IMR-90 (cell line): Measurements from ENCODE around the gene TPMT. TPM values are rescaled to one million over a fixed set of nuclear protein-coding genes. Genes with fewer than 3 reads are reported as not detected.

Source experiments
- ATAC-seq: fragments of 200-7000 bp; cut with Tn5 transposase; 2 replicates; pipeline ENCODE4 v1.9.1; 2020; ENCODE audit warnings: low read depth, mild to moderate bottlenecking, moderate library complexity
- BruUV-seq: library from RNA; stranded (reverse); fragments of 400-500 nt; replicated peaks from 2 replicates; lab custom pipeline; 2021; lab: Mats Ljungman, UMichigan
- CTCF ChIA-PET: fragments of 300-600 bp; formaldehyde crosslinking; extraction: SDS; loops from one replicate; lab custom pipeline; 2021; ENCODE audit warnings: antibody characterized with exemption; lab: Yijun Ruan, JAX
- POLR2A ChIA-PET: fragments of 300-600 bp; sonication (Branson Sonifier 250); formaldehyde crosslinking; loops from one replicate; lab custom pipeline; 2022; ENCODE audit warnings: antibody characterized with exemption; ENCODE audit not compliant: unreplicated experiment; lab: Charles Lee
- DNase-seq: peaks from one replicate; pipeline ENCODE4 v3.0.0; 2013
- H2AFZ ChIP-seq: replicated peaks from 2 replicates; pipeline ENCODE3; 2013; ENCODE audit warnings: low read length, mild to moderate bottlenecking; ENCODE audit not compliant: poor library complexity
- H2AK5ac ChIP-seq: 2 replicates; pipeline ENCODE4 v1.6.1; 2013; ENCODE audit warnings: low read depth, low read length, inconsistent platforms
- H2AK9ac ChIP-seq: replicated peaks from 2 replicates; pipeline ENCODE3; 2013; ENCODE audit warnings: mild to moderate bottlenecking, low read depth, low read length, moderate library complexity; ENCODE audit not compliant: poor library complexity
- H2BK120ac ChIP-seq: 2 replicates; pipeline ENCODE4 v1.6.1; 2013; ENCODE audit warnings: low read depth, low read length, inconsistent platforms
- H2BK15ac ChIP-seq: 3 replicates; pipeline ENCODE4 v1.6.1; 2013; ENCODE audit warnings: low read depth, low read length, inconsistent platforms
- H2BK20ac ChIP-seq: 2 replicates; pipeline ENCODE4 v1.6.1; 2013; ENCODE audit warnings: low read depth, mild to moderate bottlenecking, inconsistent platforms, low read length, moderate library complexity
- H2BK5ac ChIP-seq: 2 replicates; pipeline ENCODE4 v1.6.1; 2013; ENCODE audit warnings: mild to moderate bottlenecking, low read depth, low read length, inconsistent platforms; ENCODE audit not compliant: poor library complexity, severe bottlenecking
- H3K14ac ChIP-seq: replicated peaks from 2 replicates; pipeline ENCODE4 v1.6.1; 2013; ENCODE audit warnings: low read depth, low read length, inconsistent platforms
- H3K18ac ChIP-seq: 2 replicates; pipeline ENCODE4 v1.6.1; 2013; ENCODE audit warnings: low read depth, low read length, control low read depth
- H3K23ac ChIP-seq: 2 replicates; pipeline ENCODE4 v1.6.1; 2013; ENCODE audit warnings: low read depth, low read length, inconsistent platforms
- H3K27ac ChIP-seq: 2 replicates; pipeline ENCODE4 v1.5.1; 2013; ENCODE audit warnings: mild to moderate bottlenecking, control low read depth, low read length; ENCODE audit not compliant: insufficient read depth
- H3K27me3 ChIP-seq: 2 replicates; pipeline ENCODE4 v1.6.1; 2013; ENCODE audit warnings: low read length; ENCODE audit not compliant: control insufficient read depth, insufficient read depth
- H3K36me3 ChIP-seq: 2 replicates; pipeline ENCODE4 v1.6.1; 2013; ENCODE audit warnings: low read length, mixed read lengths; ENCODE audit not compliant: control insufficient read depth, insufficient read depth
- H3K4ac ChIP-seq: 2 replicates; pipeline ENCODE4 v1.6.1; 2013; ENCODE audit warnings: low read depth, low read length, inconsistent platforms
- H3K4me1 ChIP-seq: 2 replicates; pipeline ENCODE4 v1.6.1; 2013; ENCODE audit warnings: low read length, mixed read lengths; ENCODE audit not compliant: control insufficient read depth, insufficient read depth
- H3K4me2 ChIP-seq: 2 replicates; pipeline ENCODE4 v1.6.1; 2013; ENCODE audit warnings: low read depth, mild to moderate bottlenecking, control low read depth, low read length, moderate library complexity
- H3K4me3 ChIP-seq: 2 replicates; pipeline ENCODE4 v1.5.1; 2013; ENCODE audit warnings: low read depth, mild to moderate bottlenecking, control low read depth, low read length, moderate library complexity; ENCODE audit not compliant: insufficient read depth
- H3K56ac ChIP-seq: 2 replicates; pipeline ENCODE4 v1.6.1; 2013; ENCODE audit warnings: low read length, inconsistent platforms; ENCODE audit not compliant: insufficient read depth; ENCODE audit errors: extremely low read depth
- H3K79me1 ChIP-seq, 2 experiments: 2 replicates each; pipeline ENCODE4 v1.6.1; 2013; ENCODE audit warnings: low read length in 2 of 2, inconsistent platforms in 1 of 2, low read depth in 1 of 2
- H3K9ac ChIP-seq: 2 replicates; pipeline ENCODE4 v1.6.1; 2013; ENCODE audit warnings: low read depth, low read length, control low read depth
- H3K9me1 ChIP-seq: 2 replicates; pipeline ENCODE4 v1.6.1; 2013; ENCODE audit warnings: low read length, inconsistent platforms; ENCODE audit not compliant: insufficient read depth
- H3K9me3 ChIP-seq: 2 replicates; pipeline ENCODE4 v1.6.1; 2013; ENCODE audit warnings: low read length; ENCODE audit not compliant: control insufficient read depth, insufficient read depth
- H4K20me1 ChIP-seq: 2 replicates; pipeline ENCODE4 v1.6.1; 2013; ENCODE audit warnings: low read length, inconsistent platforms; ENCODE audit not compliant: insufficient read depth
- H4K5ac ChIP-seq: 2 replicates; pipeline ENCODE4 v1.6.1; 2013; ENCODE audit warnings: mild to moderate bottlenecking, low read depth, low read length, control low read depth
- H4K8ac ChIP-seq, 2 experiments: 2 replicates each; pipeline ENCODE4 v1.6.1; 2013; ENCODE audit warnings: low read depth in 2 of 2, low read length in 2 of 2, control low read depth in 1 of 2, inconsistent platforms in 1 of 2
- H4K91ac ChIP-seq: 2 replicates; pipeline ENCODE4 v1.6.1; 2013; ENCODE audit warnings: low read depth, low read length, inconsistent platforms; ENCODE audit not compliant: insufficient read depth
- BHLHE40 ChIP-seq: fragments of 150-350 bp; IDR thresholded peaks from 2 replicates; pipeline ENCODE4 v1.6.1; 2016; ENCODE audit warnings: mild to moderate bottlenecking, low read depth, low read length
- CEBPB ChIP-seq: IDR thresholded peaks from 2 replicates; pipeline ENCODE4 v1.6.1; 2012; ENCODE audit warnings: low read depth, low read length, improper control_type of control experiment
- CHD1 ChIP-seq: IDR thresholded peaks from 2 replicates; pipeline ENCODE4 v1.6.1; 2012; ENCODE audit warnings: low read depth, low read length, improper control_type of control experiment
- FOS ChIP-seq: fragments of 150-350 bp; IDR thresholded peaks from 2 replicates; pipeline ENCODE4 v1.6.1; 2016; ENCODE audit warnings: low read depth, low read length
- MAFK ChIP-seq: IDR thresholded peaks from 2 replicates; pipeline ENCODE4 v1.6.1; 2012; ENCODE audit warnings: low read depth, low read length, improper control_type of control experiment
- MAZ ChIP-seq: IDR thresholded peaks from 2 replicates; pipeline ENCODE4 v1.6.1; 2012; ENCODE audit warnings: low read depth, mild to moderate bottlenecking, low read length, improper control_type of control experiment, moderate library complexity, borderline replicate concordance
- MXI1 ChIP-seq: IDR thresholded peaks from 2 replicates; pipeline ENCODE4 v1.6.1; 2012; ENCODE audit warnings: low read depth, mild to moderate bottlenecking, low read length, moderate library complexity, borderline replicate concordance
- NFE2L2 ChIP-seq: fragments of 150-350 bp; IDR thresholded peaks from 2 replicates; pipeline ENCODE4 v1.6.1; 2016; ENCODE audit warnings: low read depth, mild to moderate bottlenecking, low read length
- POLR2A ChIP-seq: IDR thresholded peaks from 2 replicates; pipeline ENCODE4 v1.6.1; 2012; ENCODE audit warnings: mild to moderate bottlenecking, low read depth, low read length
- RAD21 ChIP-seq: IDR thresholded peaks from 2 replicates; pipeline ENCODE4 v1.6.1; 2012; ENCODE audit warnings: low read length, improper control_type of control experiment
- RCOR1 ChIP-seq: IDR thresholded peaks from 2 replicates; pipeline ENCODE4 v1.6.1; 2012; ENCODE audit warnings: mild to moderate bottlenecking, low read length, improper control_type of control experiment; ENCODE audit not compliant: insufficient replicate concordance
- RFX5 ChIP-seq: IDR thresholded peaks from 2 replicates; pipeline ENCODE4 v1.8.0; 2012; ENCODE audit warnings: low read depth, mild to moderate bottlenecking, low read length, moderate library complexity
- SMC3 ChIP-seq: fragments of 150-350 bp; IDR thresholded peaks from 2 replicates; pipeline ENCODE4 v1.6.1; 2016; ENCODE audit warnings: low read depth, mild to moderate bottlenecking, antibody characterized with exemption, low read length, moderate library complexity
- WGBS, 2 experiments: methylation state at CpG; one replicate each; pipeline versions ENCODE4 v1.1.5 to v1.1.7; 2013; ENCODE audit warnings: missing lambda C conversion rate in 2 of 2; ENCODE audit not compliant: insufficient read length in 1 of 2; ENCODE audit errors: extremely low coverage in 2 of 2; 5-methylcytosine and 5-hydroxymethylcytosine counted together
- dilution Hi-C: fragments of 300-500 bp; cut with HindIII; formaldehyde crosslinking; loops from one replicate; pipeline ENCODE4 v1.14.3; 2018; ENCODE audit warnings: low sequenced_read_pairs; ENCODE audit not compliant: unreplicated experiment
- in situ Hi-C: fragments of 300-500 bp; cut with MboI; formaldehyde crosslinking; loops from 3 replicates; pipeline ENCODE4 v1.14.3; 2019; ENCODE audit warnings: low sequenced_read_pairs, inconsistent platforms, mixed read lengths
- intact Hi-C: fragments of 100-400 bp; cut with micrococcal nuclease; formaldehyde crosslinking; loops from 2 replicates; pipeline ENCODE4 v1.10.0; 2022
- polyA plus RNA-seq, 3 experiments: library from polyadenylated mRNA; depleted of rRNA; stranded (reverse); fragments of >200 nt; gene quantifications; 2 replicates each; pipeline ENCODE4 v1.2.3, GENCODE V29; 2012; ENCODE audit warnings: low replicate concordance in 1 of 3
- total RNA-seq: library from RNA; depleted of rRNA; stranded (reverse); fragments of >200 nt; gene quantifications from 2 replicates; pipeline ENCODE4 v1.2.3, GENCODE V29; 2012
- TF ChIP-seq, protein P1 (sequence below): fragments of 150-350 bp; IDR thresholded peaks from 2 replicates; pipeline ENCODE4 v1.6.1; 2017; ENCODE audit warnings: mild to moderate bottlenecking, antibody characterized with exemption, low read length, low read depth
- TF ChIP-seq, protein P2 (sequence below): fragments of 150-350 bp; IDR thresholded peaks from 2 replicates; pipeline ENCODE4 v1.6.1; 2016; ENCODE audit warnings: low read depth, mild to moderate bottlenecking, low read length, moderate library complexity, borderline replicate concordance
- TF ChIP-seq, protein P3 (sequence below): conservative IDR thresholded peaks from 2 replicates; pipeline ENCODE4 v1.5.1; 2012; ENCODE audit warnings: mild to moderate bottlenecking, low read depth, low read length, improper control_type of control experiment

Gene TPMT
- total and polyA plus RNA-seq, 2 of the 4 experiments (the other 2 are of a cell fraction): 10.8 to 14.1 TPM

DNA sequence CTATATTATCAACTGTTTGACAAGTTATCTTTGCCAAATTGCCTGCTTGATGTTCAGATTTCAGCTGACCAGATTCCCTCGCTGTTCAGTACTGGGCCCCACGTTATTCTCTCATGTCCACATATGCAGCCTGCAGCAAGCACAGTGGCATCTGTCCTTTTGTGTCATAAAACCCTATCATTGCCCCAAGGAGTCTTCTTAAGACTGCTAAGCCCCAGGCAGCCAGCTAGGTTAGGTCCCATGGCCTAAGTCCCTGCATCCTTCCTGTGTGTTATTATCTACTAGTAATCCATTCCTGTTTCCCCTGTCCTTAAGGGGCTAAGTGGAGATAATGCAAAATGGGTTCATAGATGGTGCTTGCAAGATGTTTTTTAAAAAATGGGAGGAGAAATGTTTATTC lies 7.5 kb upstream of the TPMT start:
- Histone ChIP-seq H3K4me3 (no peak overlapping the region), H2BK5ac (no peak overlapping the region), H3K4me2 (no peak overlapping the region), H3K4me1 (no peaks in the 10 kb centered on the region), H2BK15ac (no peak overlapping the region), H2BK20ac (no peak overlapping the region), H4K5ac (no peak overlapping the region), H3K4ac (no peak overlapping the region), H3K36me3 (peaks cover 15% of the 10 kb centered on the region), H3K9me3 (no peaks in the 10 kb centered on the region), H3K14ac (no peak overlapping the region), H2AFZ (no peak overlapping the region), H4K91ac (no peak overlapping the region), H3K27ac (no peak overlapping the region), H3K27me3 (no peaks in the 10 kb centered on the region), H3K56ac (no peak overlapping the region), H2AK5ac (no peak overlapping the region), H3K9me1 (peaks cover 6% of the 10 kb centered on the region; the same call in 1 of the 2 replicates), H3K23ac (no peak overlapping the region), H4K20me1 (no peaks in the 10 kb centered on the region), H3K79me1 (no peaks in the 10 kb centered on the region; a peak in 1 of 4 replicates), H2AK9ac (no peak overlapping the region), H3K18ac (no peak overlapping the region), H4K8ac (no peak overlapping the region), H3K9ac (no peak overlapping the region), H2BK120ac (no peak overlapping the region)
- POLR2A ChIA-PET: no interaction called here
- intact Hi-C loops: no loop called here
- no peak for DNase-seq
- in situ Hi-C loops: no loop called here
- dilution Hi-C loops: no loop called here
- TF ChIP-seq CHD1: no peak
- TF ChIP-seq BHLHE40: no peak
- TF ChIP-seq, protein P1, sequence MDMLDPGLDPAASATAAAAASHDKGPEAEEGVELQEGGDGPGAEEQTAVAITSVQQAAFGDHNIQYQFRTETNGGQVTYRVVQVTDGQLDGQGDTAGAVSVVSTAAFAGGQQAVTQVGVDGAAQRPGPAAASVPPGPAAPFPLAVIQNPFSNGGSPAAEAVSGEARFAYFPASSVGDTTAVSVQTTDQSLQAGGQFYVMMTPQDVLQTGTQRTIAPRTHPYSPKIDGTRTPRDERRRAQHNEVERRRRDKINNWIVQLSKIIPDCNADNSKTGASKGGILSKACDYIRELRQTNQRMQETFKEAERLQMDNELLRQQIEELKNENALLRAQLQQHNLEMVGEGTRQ: no peak
- TF ChIP-seq MAZ: no peak
- TF ChIP-seq RFX5: no peak
- TF ChIP-seq MAFK: no peak
- TF ChIP-seq POLR2A: no peak
- no peak for TF ChIP-seq RCOR1
- TF ChIP-seq MXI1: no peak
- no peak for TF ChIP-seq RAD21
- TF ChIP-seq, protein P2, sequence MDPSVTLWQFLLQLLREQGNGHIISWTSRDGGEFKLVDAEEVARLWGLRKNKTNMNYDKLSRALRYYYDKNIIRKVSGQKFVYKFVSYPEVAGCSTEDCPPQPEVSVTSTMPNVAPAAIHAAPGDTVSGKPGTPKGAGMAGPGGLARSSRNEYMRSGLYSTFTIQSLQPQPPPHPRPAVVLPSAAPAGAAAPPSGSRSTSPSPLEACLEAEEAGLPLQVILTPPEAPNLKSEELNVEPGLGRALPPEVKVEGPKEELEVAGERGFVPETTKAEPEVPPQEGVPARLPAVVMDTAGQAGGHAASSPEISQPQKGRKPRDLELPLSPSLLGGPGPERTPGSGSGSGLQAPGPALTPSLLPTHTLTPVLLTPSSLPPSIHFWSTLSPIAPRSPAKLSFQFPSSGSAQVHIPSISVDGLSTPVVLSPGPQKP: no peak
- TF ChIP-seq FOS: no peak
- TF ChIP-seq SMC3: no peak
- TF ChIP-seq, protein P3, sequence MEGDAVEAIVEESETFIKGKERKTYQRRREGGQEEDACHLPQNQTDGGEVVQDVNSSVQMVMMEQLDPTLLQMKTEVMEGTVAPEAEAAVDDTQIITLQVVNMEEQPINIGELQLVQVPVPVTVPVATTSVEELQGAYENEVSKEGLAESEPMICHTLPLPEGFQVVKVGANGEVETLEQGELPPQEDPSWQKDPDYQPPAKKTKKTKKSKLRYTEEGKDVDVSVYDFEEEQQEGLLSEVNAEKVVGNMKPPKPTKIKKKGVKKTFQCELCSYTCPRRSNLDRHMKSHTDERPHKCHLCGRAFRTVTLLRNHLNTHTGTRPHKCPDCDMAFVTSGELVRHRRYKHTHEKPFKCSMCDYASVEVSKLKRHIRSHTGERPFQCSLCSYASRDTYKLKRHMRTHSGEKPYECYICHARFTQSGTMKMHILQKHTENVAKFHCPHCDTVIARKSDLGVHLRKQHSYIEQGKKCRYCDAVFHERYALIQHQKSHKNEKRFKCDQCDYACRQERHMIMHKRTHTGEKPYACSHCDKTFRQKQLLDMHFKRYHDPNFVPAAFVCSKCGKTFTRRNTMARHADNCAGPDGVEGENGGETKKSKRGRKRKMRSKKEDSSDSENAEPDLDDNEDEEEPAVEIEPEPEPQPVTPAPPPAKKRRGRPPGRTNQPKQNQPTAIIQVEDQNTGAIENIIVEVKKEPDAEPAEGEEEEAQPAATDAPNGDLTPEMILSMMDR: no peak
- TF ChIP-seq NFE2L2: no peak
- TF ChIP-seq CEBPB: no peak
- CTCF ChIA-PET: interaction anchor here (0.6 kb wide), 2 partner anchors 17 to 1619 kb away, joined by 7 to 8 read pairs; no protein-coding TSS in a partner anchor
- ATAC-seq: no peak
- no TSS peak for BruUV-seq
- no CpG with 5 or more reads among the region's 2 CpGs for WGBS, 2 experiments
